Naive thymus-derived CD4-positive, alpha-beta T cell (primary cell): ENCODE results near the gene CDKL2. TPM values are rescaled to one million over a fixed set of nuclear protein-coding genes. Genes with fewer than 3 reads are reported as not detected.

Source experiments
- ATAC-seq: fragments of 150-1000 bp; cut with Tn5 transposase; 2 replicates; pipeline ENCODE4 v1.10.0; 2021; ENCODE audit warnings: mild to moderate bottlenecking, moderate library complexity
- CTCF ChIA-PET: fragments of 350-600 bp; sonication (Branson Sonifier 250); formaldehyde crosslinking; loops from one replicate; lab custom pipeline; 2021; ENCODE audit warnings: antibody characterized with exemption; lab: Charles Lee
- POLR2A ChIA-PET: fragments of 350-600 bp; sonication (Branson Sonifier 250); formaldehyde crosslinking; loops from one replicate; lab custom pipeline; 2021; ENCODE audit warnings: antibody characterized with exemption, inconsistent platforms; lab: Charles Lee
- DNase-seq, 9 donors: peaks; one replicate each; pipeline versions ENCODE4 v3.0.0 to v3.0.0-alpha.2; 2020 to 2022; ENCODE audit warnings: mixed read lengths in 1 of 9
- H3K27ac ChIP-seq: one replicate; pipeline ENCODE4 v1.7.0; 2013; ENCODE audit warnings: mild to moderate bottlenecking, low read depth, low read length, moderate library complexity
- H3K27me3 ChIP-seq, 2 donors: one replicate each; pipeline ENCODE4 v1.7.0; 2013; ENCODE audit warnings: low read length in 2 of 2, mild to moderate bottlenecking in 2 of 2, moderate library complexity in 2 of 2; ENCODE audit not compliant: control insufficient read depth in 2 of 2, insufficient read depth in 2 of 2
- H3K36me3 ChIP-seq, 3 experiments: 1 replicate in 2 of 3; 2 replicates in 1 of 3; pipeline ENCODE4 v1.7.0; 2013; ENCODE audit warnings: low read length in 3 of 3, mild to moderate bottlenecking in 3 of 3, moderate library complexity in 1 of 3; ENCODE audit not compliant: insufficient read depth in 3 of 3, control insufficient read depth in 2 of 3
- H3K4me1 ChIP-seq, 2 donors: one replicate each; pipeline ENCODE4 v1.7.0; 2013; ENCODE audit warnings: low read length in 2 of 2, mild to moderate bottlenecking in 2 of 2, moderate library complexity in 1 of 2; ENCODE audit not compliant: control insufficient read depth in 2 of 2, insufficient read depth in 2 of 2
- H3K4me3 ChIP-seq: 2 replicates; pipeline ENCODE4 v1.7.0; 2013; ENCODE audit warnings: mild to moderate bottlenecking, low read length
- H3K9me3 ChIP-seq, 3 experiments: 1 replicate in 2 of 3; 2 replicates in 1 of 3; pipeline ENCODE4 v1.7.0; 2013; ENCODE audit warnings: low read length in 3 of 3; ENCODE audit not compliant: control insufficient read depth in 2 of 3
- H3K27ac Mint-ChIP-seq, 9 donors: one replicate each; pipeline ENCODE4 v1.8.0; 2020 to 2022; ENCODE audit warnings: mixed read lengths in 9 of 9, mild to moderate bottlenecking in 8 of 9, moderate library complexity in 5 of 9, inconsistent platforms in 2 of 9
- H3K27me3 Mint-ChIP-seq, 5 donors: one replicate each; pipeline ENCODE4 v1.8.0; 2021 to 2022; ENCODE audit warnings: mixed read lengths in 5 of 5, mild to moderate bottlenecking in 1 of 5
- H3K36me3 Mint-ChIP-seq, 5 donors: one replicate each; pipeline ENCODE4 v1.8.0; 2020 to 2022; ENCODE audit warnings: mixed read lengths in 5 of 5, mild to moderate bottlenecking in 3 of 5, inconsistent platforms in 1 of 5
- H3K4me1 Mint-ChIP-seq, 7 donors: one replicate each; pipeline ENCODE4 v1.8.0; 2020 to 2022; ENCODE audit warnings: mixed read lengths in 7 of 7, mild to moderate bottlenecking in 3 of 7, inconsistent platforms in 1 of 7
- H3K4me3 Mint-ChIP-seq, 10 donors: one replicate each; pipeline ENCODE4 v1.8.0; 2020 to 2022; ENCODE audit warnings: mild to moderate bottlenecking in 10 of 10, mixed read lengths in 10 of 10, moderate library complexity in 6 of 10, inconsistent platforms in 2 of 10
- H3K9me3 Mint-ChIP-seq, 11 donors: one replicate each; pipeline ENCODE4 v1.8.0; 2020 to 2022; ENCODE audit warnings: mixed read lengths in 11 of 11, mild to moderate bottlenecking in 4 of 11, inconsistent platforms in 1 of 11, moderate library complexity in 1 of 11
- intact Hi-C, 2 donors: fragments of 100-400 bp; cut with micrococcal nuclease; formaldehyde crosslinking; loops; one replicate each; pipeline ENCODE4 v1.15.1; 2023
- polyA plus RNA-seq, 2 donors: library from polyadenylated mRNA; unstranded; fragments of 300-500 nt; fragmentation: Illumina TruSeq; gene quantifications; one replicate each; pipeline ENCODE4 v1.2.3, GENCODE V29; 2021
- total RNA-seq, 6 experiments: library from RNA in 5 of 6; stranded (reverse) in 5 of 6; gene quantifications; 1 replicate in 5 of 6; 2 replicates in 1 of 6; pipeline ENCODE4 v1.2.3 and lab custom pipeline; 2021 to 2026

The CDKL2 gene
- total and polyA plus RNA-seq, 7 experiments from 2014 or later: 0.18 to 1.2 (median 0.34) TPM

- Mint-ChIP-seq H3K9me3 (no peaks in the 10 kb centered on the region), H3K27me3 (peaks cover 0 to 7% (median 0%) of the 10 kb centered on the region in 5 donors), H3K36me3 (peaks cover 0 to 6% (median 0%) of the 10 kb centered on the region in 5 donors), H3K4me3 (no peak overlapping the region), H3K4me1 (peaks cover 0 to 7% (median 0%) of the 10 kb centered on the region in 7 donors), H3K27ac (no peak overlapping the region)
- Histone ChIP-seq H3K4me3 (no peak overlapping the region), H3K36me3 (no peaks in the 10 kb centered on the region), H3K27ac (no peak overlapping the region), H3K9me3 (no peaks in the 10 kb centered on the region), H3K4me1 (no peaks in the 10 kb centered on the region), H3K27me3 (no peaks in the 10 kb centered on the region)
- intact Hi-C loops: no loop called here
- ChIA-PET POLR2A (interaction anchor here (0.7 kb wide), 1 partner anchor 117 kb away, joined by 3 read pairs; no protein-coding TSS in a partner anchor), CTCF (no interaction called here)
- no peak for ATAC-seq
- DNase-seq: no peak
Measured at GRCh38 chr4:75596061-75596460, 34.3 kb downstream of the CDKL2 start.

- no peaks in the 10 kb centered on the region for H3K36me3 ChIP-seq
- CTCF ChIA-PET: no interaction called here
Measured at GRCh38 chr4:75593393-75593792, 36.9 kb downstream of the CDKL2 start.

DNA sequence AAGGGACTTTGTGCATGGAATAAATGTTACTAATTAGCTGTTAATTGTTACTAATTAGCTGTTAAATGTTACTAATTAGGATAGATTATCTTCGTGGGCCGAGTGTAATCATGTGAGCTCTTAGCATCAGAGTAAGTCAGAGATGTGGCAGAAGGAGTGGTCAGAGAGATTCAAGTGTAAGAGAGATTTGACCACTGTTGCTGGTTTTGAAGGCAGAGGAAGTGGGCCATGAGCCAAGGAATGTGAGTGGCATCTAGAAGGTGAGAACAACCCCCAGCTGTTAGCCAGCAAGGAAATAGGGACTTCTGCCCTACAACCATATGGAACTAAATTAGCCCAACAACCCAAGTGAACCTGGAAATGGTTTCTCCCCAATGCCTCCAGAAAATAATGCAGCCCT is 46.3 kb downstream of the CDKL2 start:
- Histone ChIP-seq H3K9me3 (no peaks in the 10 kb centered on the region), H3K27me3 (no peaks in the 10 kb centered on the region), H3K36me3 (no peaks in the 10 kb centered on the region), H3K27ac (no peak overlapping the region), H3K4me1 (no peaks in the 10 kb centered on the region), H3K4me3 (no peak overlapping the region)
- CTCF ChIA-PET: interaction anchor here (0.9 kb wide), 1 partner anchor 9 kb away, joined by 4 read pairs; no protein-coding TSS in a partner anchor
- H3K27me3 Mint-ChIP-seq: peaks cover 6 to 22% (median 15%) of the 10 kb centered on the region in 5 donors
- peaks cover 0 to 11% (median 5%) of the 10 kb centered on the region in 11 donors for H3K9me3 Mint-ChIP-seq
- DNase-seq: no peak
- H3K27ac Mint-ChIP-seq: no peak overlapping the region
- POLR2A ChIA-PET: no interaction called here
- peaks cover 0 to 9% (median 4%) of the 10 kb centered on the region in 5 donors for H3K36me3 Mint-ChIP-seq
- no peak for ATAC-seq
- intact Hi-C loops: no loop called here
- no peak overlapping the region for H3K4me3 Mint-ChIP-seq
- no peaks in the 10 kb centered on the region for H3K4me1 Mint-ChIP-seq

More at GRCh38 chr4:75593393-75593792, 36.9 kb downstream of the CDKL2 start:
- H3K27me3 Mint-ChIP-seq: peaks cover 0 to 3% (median 0%) of the 10 kb centered on the region in 5 donors
- no peak overlapping the region for H3K4me3 ChIP-seq
- H3K27ac ChIP-seq: no peak overlapping the region
- no peak for DNase-seq
- H3K4me1 ChIP-seq: no peaks in the 10 kb centered on the region
- peaks cover 0 to 5% (median 0%) of the 10 kb centered on the region in 7 donors for H3K4me1 Mint-ChIP-seq
- no peaks in the 10 kb centered on the region for H3K9me3 Mint-ChIP-seq
- intact Hi-C loops: no loop called here
- no peaks in the 10 kb centered on the region for H3K9me3 ChIP-seq
- H3K27me3 ChIP-seq: no peaks in the 10 kb centered on the region
- no peak for ATAC-seq
- POLR2A ChIA-PET: interaction anchor here (0.6 kb wide), 1 partner anchor 15 kb away, joined by 3 read pairs; no protein-coding TSS in a partner anchor
- H3K27ac Mint-ChIP-seq: no peak overlapping the region
- H3K36me3 Mint-ChIP-seq: no peaks in the 10 kb centered on the region
- no peak overlapping the region for H3K4me3 Mint-ChIP-seq

DNA sequence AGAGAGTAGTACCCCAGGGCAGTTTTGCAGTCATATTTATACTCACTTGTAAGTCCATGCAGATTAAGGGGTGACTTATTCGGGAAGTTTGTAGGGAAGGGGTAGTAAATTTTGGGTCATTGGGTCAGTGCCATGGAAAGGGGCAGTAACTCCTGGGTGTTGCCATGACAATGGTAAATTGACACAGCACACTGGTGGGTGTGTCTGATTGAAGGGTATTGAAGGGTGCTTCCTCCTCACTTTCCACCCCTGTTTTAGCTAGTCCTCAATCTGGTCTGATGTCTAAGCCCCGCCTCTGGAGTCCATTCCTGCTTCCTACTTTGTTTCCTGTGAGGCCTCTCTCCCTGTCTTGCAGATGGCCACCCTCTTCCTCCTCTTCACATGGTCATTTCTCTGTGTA is 62.6 kb downstream of the CDKL2 start:
- ChIA-PET POLR2A (no interaction called here), CTCF (no interaction called here)
- Histone ChIP-seq H3K27ac (no peak overlapping the region), H3K4me1 (no peaks in the 10 kb centered on the region), H3K27me3 (no peaks in the 10 kb centered on the region), H3K9me3 (no peaks in the 10 kb centered on the region), H3K36me3 (no peaks in the 10 kb centered on the region), H3K4me3 (no peak overlapping the region)
- Mint-ChIP-seq H3K27ac (no peak overlapping the region), H3K9me3 (no peaks in the 10 kb centered on the region), H3K36me3 (no peaks in the 10 kb centered on the region), H3K4me3 (no peak overlapping the region), H3K4me1 (peaks cover 0 to 11% (median 0%) of the 10 kb centered on the region in 7 donors), H3K27me3 (peaks cover 0 to 26% (median 7%) of the 10 kb centered on the region in 5 donors)
- ATAC-seq (no peak), DNase-seq (no peak)
- intact Hi-C loops: no loop called here

DNA sequence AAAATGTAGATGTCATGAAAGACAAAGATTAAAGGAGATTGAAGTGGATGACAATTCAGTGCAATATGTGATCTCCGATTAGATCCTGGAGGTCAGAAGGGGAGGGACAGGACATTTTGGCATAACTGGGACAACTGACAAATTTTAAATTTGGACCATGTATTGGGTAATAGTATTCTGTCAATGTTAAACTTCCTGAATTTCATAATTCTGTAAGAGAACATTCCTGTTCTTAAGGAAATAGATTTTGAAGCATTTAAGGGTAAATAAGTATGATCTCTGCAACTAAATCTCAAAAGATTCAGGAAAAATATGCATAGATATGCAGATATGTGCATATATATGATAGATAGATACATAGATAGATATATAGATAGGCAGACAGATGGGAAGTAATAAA is 63.4 kb downstream of the CDKL2 start:
- no peaks in the 10 kb centered on the region for H3K27me3 ChIP-seq
- H3K27ac Mint-ChIP-seq: no peak overlapping the region
- H3K4me1 ChIP-seq: no peaks in the 10 kb centered on the region
- no peaks in the 10 kb centered on the region for H3K9me3 Mint-ChIP-seq
- H3K9me3 ChIP-seq: no peaks in the 10 kb centered on the region
- ChIA-PET POLR2A (no interaction called here), CTCF (interaction anchor here (0.5 kb wide), 1 partner anchor 281 kb away, joined by 3 read pairs; no protein-coding TSS in a partner anchor)
- ATAC-seq: no peak
- H3K27me3 Mint-ChIP-seq: peaks cover 0 to 23% (median 4%) of the 10 kb centered on the region in 5 donors
- no peak overlapping the region for H3K4me3 Mint-ChIP-seq
- intact Hi-C loops: no loop called here
- no peaks in the 10 kb centered on the region for H3K36me3 ChIP-seq
- no peaks in the 10 kb centered on the region for H3K36me3 Mint-ChIP-seq
- H3K4me1 Mint-ChIP-seq: peaks cover 0 to 11% (median 0%) of the 10 kb centered on the region in 7 donors
- H3K27ac ChIP-seq: no peak overlapping the region
- no peak overlapping the region for H3K4me3 ChIP-seq
- no peak for DNase-seq

GRCh38 chr4:75565481-75565880 is 64.8 kb downstream of the CDKL2 start:
- Histone ChIP-seq H3K4me3 (no peak overlapping the region), H3K9me3 (no peaks in the 10 kb centered on the region), H3K4me1 (no peaks in the 10 kb centered on the region), H3K36me3 (no peaks in the 10 kb centered on the region), H3K27ac (no peak overlapping the region), H3K27me3 (no peaks in the 10 kb centered on the region)
- ChIA-PET POLR2A (no interaction called here), CTCF (no interaction called here)
- no peaks in the 10 kb centered on the region for H3K36me3 Mint-ChIP-seq
- peaks cover 0 to 21% (median 4%) of the 10 kb centered on the region in 5 donors for H3K27me3 Mint-ChIP-seq
- no peaks in the 10 kb centered on the region for H3K9me3 Mint-ChIP-seq
- intact Hi-C loops: no loop called here
- peaks cover 0 to 11% (median 0%) of the 10 kb centered on the region in 7 donors for H3K4me1 Mint-ChIP-seq
- no peak overlapping the region for H3K27ac Mint-ChIP-seq
- peak overlapping the region in 1 of 10 donors; percentile 10 for H3K4me3 Mint-ChIP-seq
- DNase-seq (no peak), ATAC-seq (peak; percentile 36)

- Mint-ChIP-seq H3K4me3 (no peak overlapping the region), H3K27ac (no peak overlapping the region)
Measured at GRCh38 chr4:75564023-75564422, 66.3 kb downstream of the CDKL2 start.

More at GRCh38 chr4:75564023-75564422, 66.3 kb downstream of the CDKL2 start:
- peaks cover 0 to 11% (median 0%) of the 10 kb centered on the region in 7 donors for H3K4me1 Mint-ChIP-seq
- ChIA-PET CTCF (no interaction called here), POLR2A (no interaction called here)
- no peaks in the 10 kb centered on the region for H3K9me3 Mint-ChIP-seq
- H3K27me3 Mint-ChIP-seq: peaks cover 0 to 23% (median 4%) of the 10 kb centered on the region in 5 donors
- H3K36me3 Mint-ChIP-seq: no peaks in the 10 kb centered on the region
- DNase-seq: no peak
- Histone ChIP-seq H3K4me1 (no peaks in the 10 kb centered on the region), H3K27me3 (no peaks in the 10 kb centered on the region), H3K4me3 (no peak overlapping the region), H3K9me3 (no peaks in the 10 kb centered on the region), H3K27ac (no peak overlapping the region), H3K36me3 (no peaks in the 10 kb centered on the region)
- no peak for ATAC-seq
- intact Hi-C loops: no loop called here
